Ishikawa (cell line): ENCODE data around the gene MTFP1.

Source experiments
- NFIC ChIP-seq: IDR thresholded peaks from 2 replicates; pipeline ENCODE4 v1.6.1; 2012
- TAF1 ChIP-seq: IDR thresholded peaks from 2 replicates; pipeline ENCODE4 v1.6.1; 2012; ENCODE audit warnings: low read depth, mild to moderate bottlenecking
- TF ChIP-seq, protein P1 (sequence below): IDR thresholded peaks from 2 replicates; pipeline ENCODE4 v1.6.1; 2012

DNA sequence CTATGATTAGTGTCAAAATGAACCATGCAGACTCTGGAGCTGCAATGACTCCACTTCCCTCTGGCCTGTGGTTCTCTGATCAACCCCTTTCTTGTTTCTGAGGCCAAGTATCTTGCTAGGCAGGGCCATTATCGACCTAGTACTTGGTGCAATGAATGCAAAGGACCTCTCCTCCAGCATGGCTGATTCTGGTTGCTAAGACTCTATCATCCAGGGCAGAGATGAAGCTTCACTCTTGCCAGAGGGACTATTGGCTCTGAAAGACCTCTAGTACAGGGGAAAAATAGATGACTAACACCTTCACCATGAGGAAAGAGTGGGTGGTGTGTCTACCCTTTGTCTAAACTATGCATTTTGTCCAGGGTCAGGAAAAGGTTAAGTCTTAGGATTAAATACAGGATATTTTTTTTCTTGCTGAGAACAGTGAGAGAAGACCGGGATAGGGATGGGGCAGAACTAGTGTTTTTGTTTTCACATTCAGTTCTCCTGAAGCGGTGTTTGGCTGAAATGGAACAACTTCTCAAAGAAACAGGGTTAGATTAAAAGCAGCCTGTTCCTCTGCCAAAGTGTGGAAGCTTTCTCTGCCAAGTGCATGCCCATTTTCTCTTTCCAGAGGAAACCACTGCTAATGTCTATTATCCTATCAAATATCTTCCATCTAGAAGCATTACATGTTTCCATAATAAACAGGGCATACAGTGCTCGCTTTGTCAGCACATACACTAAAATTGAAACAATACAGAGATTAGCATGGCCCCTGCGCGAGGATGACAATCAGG, 5.0 kb upstream of the MTFP1 start:
- TF ChIP-seq NFIC (no peak), TAF1 (no peak)
- TF ChIP-seq, protein P1, sequence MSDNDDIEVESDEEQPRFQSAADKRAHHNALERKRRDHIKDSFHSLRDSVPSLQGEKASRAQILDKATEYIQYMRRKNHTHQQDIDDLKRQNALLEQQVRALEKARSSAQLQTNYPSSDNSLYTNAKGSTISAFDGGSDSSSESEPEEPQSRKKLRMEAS, result no peak
